Measurements from ENCODE around the gene ZNF490.

DNA sequence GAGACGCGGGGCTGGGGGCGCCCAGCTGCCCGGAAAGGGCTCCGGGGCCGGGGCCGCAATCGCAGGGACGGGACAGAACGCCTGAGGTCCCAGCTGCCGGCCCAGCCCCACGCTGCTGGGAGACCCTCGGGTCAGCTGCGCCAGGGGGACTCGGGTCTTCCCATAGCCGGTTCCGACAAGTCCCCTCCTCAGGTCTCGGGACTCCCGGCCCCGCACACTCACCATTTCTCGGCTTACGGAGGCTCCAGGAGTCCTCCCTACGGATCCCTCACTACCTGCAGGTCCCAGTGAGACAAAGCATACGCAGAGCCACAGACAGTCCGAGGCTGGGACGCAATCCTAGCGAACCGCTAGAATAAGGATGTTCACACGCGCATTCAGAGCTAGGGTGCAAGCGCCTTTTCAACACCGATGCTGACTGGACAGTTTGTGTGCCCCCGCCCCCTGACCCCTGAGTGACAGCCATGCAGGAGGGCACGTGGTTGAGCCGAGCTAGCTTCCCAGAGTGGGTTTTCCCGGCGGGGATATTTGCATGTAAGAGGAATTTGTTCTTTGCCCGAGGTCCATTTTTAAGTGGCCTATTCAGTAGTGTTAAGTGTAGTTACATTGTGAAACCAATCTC is 13.6 kb downstream of the ZNF490 start:
- TF ChIP-seq, protein P1, sequence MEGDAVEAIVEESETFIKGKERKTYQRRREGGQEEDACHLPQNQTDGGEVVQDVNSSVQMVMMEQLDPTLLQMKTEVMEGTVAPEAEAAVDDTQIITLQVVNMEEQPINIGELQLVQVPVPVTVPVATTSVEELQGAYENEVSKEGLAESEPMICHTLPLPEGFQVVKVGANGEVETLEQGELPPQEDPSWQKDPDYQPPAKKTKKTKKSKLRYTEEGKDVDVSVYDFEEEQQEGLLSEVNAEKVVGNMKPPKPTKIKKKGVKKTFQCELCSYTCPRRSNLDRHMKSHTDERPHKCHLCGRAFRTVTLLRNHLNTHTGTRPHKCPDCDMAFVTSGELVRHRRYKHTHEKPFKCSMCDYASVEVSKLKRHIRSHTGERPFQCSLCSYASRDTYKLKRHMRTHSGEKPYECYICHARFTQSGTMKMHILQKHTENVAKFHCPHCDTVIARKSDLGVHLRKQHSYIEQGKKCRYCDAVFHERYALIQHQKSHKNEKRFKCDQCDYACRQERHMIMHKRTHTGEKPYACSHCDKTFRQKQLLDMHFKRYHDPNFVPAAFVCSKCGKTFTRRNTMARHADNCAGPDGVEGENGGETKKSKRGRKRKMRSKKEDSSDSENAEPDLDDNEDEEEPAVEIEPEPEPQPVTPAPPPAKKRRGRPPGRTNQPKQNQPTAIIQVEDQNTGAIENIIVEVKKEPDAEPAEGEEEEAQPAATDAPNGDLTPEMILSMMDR (IDR thresholded peaks at IDR 0.05; ENCODE audit: low read depth, low read length, poor library complexity, severe bottlenecking) = no peak
- TF ChIP-seq EZH2phosphoT487 (IDR thresholded peaks at IDR 0.05; ENCODE audit: borderline replicate concordance, low read length) = no peak

Data from DOHH2 (cell line).